ENCODE measurements around the gene PCDHB16. TPM values are rescaled to one million over a fixed set of nuclear protein-coding genes. Genes with fewer than 3 reads are reported as not detected.
A peak's percentile ranks its signal among the peaks of the same experiment; 100 is the strongest.
"Not testable (repeated sequence)": the region's sequence is repeated elsewhere in the genome, so short reads cannot be mapped to it uniquely, and the experiment has no call there.

The PCDHB16 gene
- total and polyA plus RNA-seq, 2 donors (not counting 1 experiment from before 2014, with no cell fraction given) = 1.5 TPM

DNA sequence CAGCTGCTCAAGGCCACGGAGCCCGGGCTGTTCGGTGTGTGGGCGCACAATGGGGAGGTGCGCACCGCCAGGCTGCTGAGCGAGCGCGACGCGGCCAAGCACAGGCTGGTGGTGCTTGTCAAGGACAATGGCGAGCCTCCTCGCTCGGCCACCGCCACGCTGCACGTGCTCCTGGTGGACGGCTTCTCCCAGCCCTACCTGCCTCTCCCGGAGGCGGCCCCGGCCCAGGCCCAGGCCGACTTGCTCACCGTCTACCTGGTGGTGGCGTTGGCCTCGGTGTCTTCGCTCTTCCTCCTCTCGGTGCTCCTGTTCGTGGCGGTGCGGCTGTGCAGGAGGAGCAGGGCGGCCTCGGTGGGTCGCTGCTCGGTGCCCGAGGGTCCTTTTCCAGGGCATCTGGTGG is 6.9 kb downstream of the PCDHB16 start:
- H3K4me3 ChIP-seq (replicated peaks in 1 of 4; ENCODE audit: control extremely low read depth in 1 of 4, insufficient read depth in 1 of 4, low read depth in 3 of 4, low read length in 4 of 4); H3K36me3 ChIP-seq (ENCODE audit: control insufficient read depth, insufficient read depth, low read length); H4K20me1 ChIP-seq (ENCODE audit: control insufficient read depth, extremely low read depth, insufficient read depth, low read length); H3K27ac ChIP-seq (ENCODE audit: insufficient read depth, low read length); H3K9me3 ChIP-seq (ENCODE audit: control insufficient read depth, insufficient read depth, low read depth, low read length); H3K9ac ChIP-seq (ENCODE audit: insufficient read depth, low read length); H3K4me2 ChIP-seq (ENCODE audit: extremely low read depth, insufficient read depth, low read length); H2AFZ ChIP-seq (ENCODE audit: low read length); DNase-seq (ENCODE audit: low read depth in 2 of 2); H3K27me3 ChIP-seq (ENCODE audit: control insufficient read depth, insufficient read depth, low read length); H3K79me2 ChIP-seq (ENCODE audit: control insufficient read depth, insufficient read depth, low read length); H3K4me1 ChIP-seq (ENCODE audit: control insufficient read depth, extremely low read depth, insufficient read depth, low read length): not testable (repeated sequence)

DNA sequence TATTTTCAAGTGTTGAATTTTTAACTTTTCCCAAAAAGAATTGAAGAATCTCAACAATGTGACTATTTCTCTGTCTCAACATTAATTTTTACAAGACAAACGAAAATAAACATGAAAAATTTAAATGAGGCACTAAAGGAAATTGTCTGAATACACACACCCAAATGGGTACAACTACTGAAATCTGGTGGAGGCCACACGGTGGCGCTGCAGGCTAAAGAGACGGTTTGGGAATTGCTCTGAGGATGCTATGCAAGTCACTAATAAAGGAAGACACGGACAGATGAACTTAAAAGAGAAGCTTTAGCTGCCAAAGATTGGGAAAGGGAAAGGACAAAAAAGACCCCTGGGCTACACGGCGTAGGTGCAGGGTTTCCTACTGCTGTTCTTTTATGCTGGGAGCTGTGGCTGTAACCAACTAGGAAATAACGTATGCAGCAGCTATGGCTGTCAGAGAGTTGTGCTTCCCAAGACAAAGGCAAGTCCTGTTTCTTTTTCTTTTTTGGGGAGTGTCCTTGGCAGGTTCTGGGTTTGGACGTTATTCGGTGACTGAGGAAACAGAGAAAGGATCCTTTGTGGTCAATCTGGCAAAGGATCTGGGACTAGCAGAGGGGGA is 10.0 kb downstream of the PCDHB16 start, which contains the start of gene PCDHB10:
TSS of gene PCDHB10 (plus strand) at position 244 of the 616 bp plus-strand sequence. CDS start at position 444, 200 bp downstream.
- H4K20me1 ChIP-seq (ENCODE audit: control insufficient read depth, extremely low read depth, insufficient read depth, low read length) = no peaks in the 10 kb centered on the region
- no peak within 1 kb of the TSS for H2AFZ ChIP-seq (ENCODE audit: low read length)
- no peaks in the 10 kb centered on the region for H3K36me3 ChIP-seq (ENCODE audit: control insufficient read depth, insufficient read depth, low read length)
- H3K4me1 ChIP-seq (ENCODE audit: control insufficient read depth, extremely low read depth, insufficient read depth, low read length) = no peaks in the 10 kb centered on the region
- H3K9ac ChIP-seq (ENCODE audit: insufficient read depth, low read length) = no peak within 1 kb of the TSS
- TF ChIP-seq, protein P1, sequence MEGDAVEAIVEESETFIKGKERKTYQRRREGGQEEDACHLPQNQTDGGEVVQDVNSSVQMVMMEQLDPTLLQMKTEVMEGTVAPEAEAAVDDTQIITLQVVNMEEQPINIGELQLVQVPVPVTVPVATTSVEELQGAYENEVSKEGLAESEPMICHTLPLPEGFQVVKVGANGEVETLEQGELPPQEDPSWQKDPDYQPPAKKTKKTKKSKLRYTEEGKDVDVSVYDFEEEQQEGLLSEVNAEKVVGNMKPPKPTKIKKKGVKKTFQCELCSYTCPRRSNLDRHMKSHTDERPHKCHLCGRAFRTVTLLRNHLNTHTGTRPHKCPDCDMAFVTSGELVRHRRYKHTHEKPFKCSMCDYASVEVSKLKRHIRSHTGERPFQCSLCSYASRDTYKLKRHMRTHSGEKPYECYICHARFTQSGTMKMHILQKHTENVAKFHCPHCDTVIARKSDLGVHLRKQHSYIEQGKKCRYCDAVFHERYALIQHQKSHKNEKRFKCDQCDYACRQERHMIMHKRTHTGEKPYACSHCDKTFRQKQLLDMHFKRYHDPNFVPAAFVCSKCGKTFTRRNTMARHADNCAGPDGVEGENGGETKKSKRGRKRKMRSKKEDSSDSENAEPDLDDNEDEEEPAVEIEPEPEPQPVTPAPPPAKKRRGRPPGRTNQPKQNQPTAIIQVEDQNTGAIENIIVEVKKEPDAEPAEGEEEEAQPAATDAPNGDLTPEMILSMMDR (conservative IDR thresholded peaks at IDR 0.05 in 1 of 2, IDR thresholded peaks at IDR 0.05 in 1 of 2; ENCODE audit: low read depth in 1 of 2, low read length in 2 of 2) = peak; percentile 15 to 28
- no peak for TF ChIP-seq EZH2 (IDR thresholded peaks at IDR 0.05; ENCODE audit: low read length, missing control alignments)
- H3K27me3 ChIP-seq (ENCODE audit: control insufficient read depth, insufficient read depth, low read length) = no peaks in the 10 kb centered on the region
- peak within 1 kb of the TSS in 2 of 4 experiments; percentile 3 to 11 for H3K4me3 ChIP-seq (replicated peaks in 1 of 4; ENCODE audit: control extremely low read depth in 1 of 4, insufficient read depth in 1 of 4, low read depth in 3 of 4, low read length in 4 of 4)
- H3K9me3 ChIP-seq (ENCODE audit: control insufficient read depth, insufficient read depth, low read depth, low read length) = no peaks in the 10 kb centered on the region
- H3K4me2 ChIP-seq (ENCODE audit: extremely low read depth, insufficient read depth, low read length) = no peak within 1 kb of the TSS
- no peaks in the 10 kb centered on the region for H3K79me2 ChIP-seq (ENCODE audit: control insufficient read depth, insufficient read depth, low read length)
- DNase-seq (ENCODE audit: low read depth in 2 of 2) = peak; percentile 8 to 9
- no peak within 1 kb of the TSS for H3K27ac ChIP-seq (ENCODE audit: insufficient read depth, low read length)

DNA sequence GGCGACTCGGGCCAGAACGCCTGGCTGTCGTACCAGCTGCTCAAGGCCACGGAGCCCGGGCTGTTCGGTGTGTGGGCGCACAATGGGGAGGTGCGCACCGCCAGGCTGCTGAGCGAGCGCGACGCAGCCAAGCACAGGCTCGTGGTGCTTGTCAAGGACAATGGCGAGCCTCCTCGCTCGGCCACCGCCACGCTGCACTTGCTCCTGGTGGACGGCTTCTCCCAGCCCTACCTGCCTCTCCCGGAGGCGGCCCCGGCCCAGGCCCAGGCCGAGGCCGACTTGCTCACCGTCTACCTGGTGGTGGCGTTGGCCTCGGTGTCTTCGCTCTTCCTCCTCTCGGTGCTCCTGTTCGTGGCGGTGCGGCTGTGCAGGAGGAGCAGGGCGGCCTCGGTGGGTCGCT is 12.1 kb downstream of the PCDHB16 start:
- not testable (repeated sequence) for H3K9ac ChIP-seq (ENCODE audit: insufficient read depth, low read length); H3K9me3 ChIP-seq (ENCODE audit: control insufficient read depth, insufficient read depth, low read depth, low read length); DNase-seq (ENCODE audit: low read depth in 2 of 2); H2AFZ ChIP-seq (ENCODE audit: low read length); H3K4me2 ChIP-seq (ENCODE audit: extremely low read depth, insufficient read depth, low read length); H3K79me2 ChIP-seq (ENCODE audit: control insufficient read depth, insufficient read depth, low read length); H3K4me3 ChIP-seq (replicated peaks in 1 of 4; ENCODE audit: control extremely low read depth in 1 of 4, insufficient read depth in 1 of 4, low read depth in 3 of 4, low read length in 4 of 4); H3K36me3 ChIP-seq (ENCODE audit: control insufficient read depth, insufficient read depth, low read length); H3K27ac ChIP-seq (ENCODE audit: insufficient read depth, low read length); H3K27me3 ChIP-seq (ENCODE audit: control insufficient read depth, insufficient read depth, low read length); H4K20me1 ChIP-seq (ENCODE audit: control insufficient read depth, extremely low read depth, insufficient read depth, low read length); H3K4me1 ChIP-seq (ENCODE audit: control insufficient read depth, extremely low read depth, insufficient read depth, low read length)

DNA sequence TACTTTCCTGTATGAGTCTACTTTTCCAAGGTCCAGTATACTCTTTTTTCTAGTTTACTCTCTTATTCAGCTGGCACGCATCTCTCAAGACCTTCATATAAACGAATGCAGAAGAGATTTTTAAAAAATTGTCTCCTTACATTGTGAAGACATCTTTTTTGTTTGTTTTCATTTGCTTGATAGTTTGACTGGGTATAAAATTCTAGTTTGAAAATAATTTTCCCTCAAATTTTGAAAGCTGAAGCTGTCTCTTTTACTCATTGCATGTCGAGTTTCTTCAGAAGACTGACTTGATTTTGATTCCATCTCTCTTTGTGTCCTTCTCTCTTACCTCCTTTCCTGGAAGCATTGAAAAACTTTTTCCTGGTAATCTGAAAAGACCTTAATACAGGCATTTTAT is 14.2 kb downstream of the PCDHB16 start:
- no peaks in the 10 kb centered on the region for H3K27me3 ChIP-seq (ENCODE audit: control insufficient read depth, insufficient read depth, low read length)
- no peak overlapping the region for H3K27ac ChIP-seq (ENCODE audit: insufficient read depth, low read length)
- no peak overlapping the region for H3K9ac ChIP-seq (ENCODE audit: insufficient read depth, low read length)
- H4K20me1 ChIP-seq (ENCODE audit: control insufficient read depth, extremely low read depth, insufficient read depth, low read length) = no peaks in the 10 kb centered on the region
- DNase-seq (ENCODE audit: low read depth in 2 of 2) = no peak
- no peak overlapping the region for H3K4me2 ChIP-seq (ENCODE audit: extremely low read depth, insufficient read depth, low read length)
- TF ChIP-seq EZH2 (IDR thresholded peaks at IDR 0.05; ENCODE audit: low read length, missing control alignments) = no peak
- TF ChIP-seq, protein P1 (conservative IDR thresholded peaks at IDR 0.05 in 1 of 2, IDR thresholded peaks at IDR 0.05 in 1 of 2; ENCODE audit: low read depth in 1 of 2, low read length in 2 of 2) = no peak
- no peak overlapping the region for H2AFZ ChIP-seq (ENCODE audit: low read length)
- no peaks in the 10 kb centered on the region for H3K79me2 ChIP-seq (ENCODE audit: control insufficient read depth, insufficient read depth, low read length)
- no peak overlapping the region for H3K4me3 ChIP-seq (replicated peaks in 1 of 4; ENCODE audit: control extremely low read depth in 1 of 4, insufficient read depth in 1 of 4, low read depth in 3 of 4, low read length in 4 of 4)
- no peaks in the 10 kb centered on the region for H3K4me1 ChIP-seq (ENCODE audit: control insufficient read depth, extremely low read depth, insufficient read depth, low read length)
- no peaks in the 10 kb centered on the region for H3K36me3 ChIP-seq (ENCODE audit: control insufficient read depth, insufficient read depth, low read length)
- no peaks in the 10 kb centered on the region for H3K9me3 ChIP-seq (ENCODE audit: control insufficient read depth, insufficient read depth, low read depth, low read length)

Measured in fibroblast of lung (primary cell).